ENCODE results near the gene KIRREL1. TPM values are rescaled to one million over a fixed set of nuclear protein-coding genes. Genes with fewer than 3 reads are reported as not detected.

The KIRREL1 gene
- total RNA-seq, 1 experiment from 2014 or later, result 101 TPM

DNA sequence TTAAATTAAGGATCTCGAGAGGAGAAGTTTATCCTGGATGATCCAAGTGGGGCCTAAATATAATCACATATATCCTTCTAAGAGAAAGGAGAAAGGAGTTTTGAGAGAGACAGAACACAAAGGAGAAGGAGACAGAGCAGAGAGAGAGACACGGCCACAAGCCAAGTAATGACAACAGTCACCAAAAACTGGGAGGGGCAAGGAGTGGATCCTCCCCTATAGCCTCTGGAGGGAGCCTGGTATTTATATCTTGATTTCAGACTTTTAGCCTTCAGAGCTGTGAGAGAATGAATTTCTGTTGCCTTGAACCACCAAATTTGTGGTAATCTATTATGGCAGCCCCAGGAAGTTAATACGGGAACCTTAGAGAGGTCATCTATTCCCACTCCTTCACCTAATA, 137.8 kb downstream of the KIRREL1 start:
- TF ChIP-seq, protein P1, sequence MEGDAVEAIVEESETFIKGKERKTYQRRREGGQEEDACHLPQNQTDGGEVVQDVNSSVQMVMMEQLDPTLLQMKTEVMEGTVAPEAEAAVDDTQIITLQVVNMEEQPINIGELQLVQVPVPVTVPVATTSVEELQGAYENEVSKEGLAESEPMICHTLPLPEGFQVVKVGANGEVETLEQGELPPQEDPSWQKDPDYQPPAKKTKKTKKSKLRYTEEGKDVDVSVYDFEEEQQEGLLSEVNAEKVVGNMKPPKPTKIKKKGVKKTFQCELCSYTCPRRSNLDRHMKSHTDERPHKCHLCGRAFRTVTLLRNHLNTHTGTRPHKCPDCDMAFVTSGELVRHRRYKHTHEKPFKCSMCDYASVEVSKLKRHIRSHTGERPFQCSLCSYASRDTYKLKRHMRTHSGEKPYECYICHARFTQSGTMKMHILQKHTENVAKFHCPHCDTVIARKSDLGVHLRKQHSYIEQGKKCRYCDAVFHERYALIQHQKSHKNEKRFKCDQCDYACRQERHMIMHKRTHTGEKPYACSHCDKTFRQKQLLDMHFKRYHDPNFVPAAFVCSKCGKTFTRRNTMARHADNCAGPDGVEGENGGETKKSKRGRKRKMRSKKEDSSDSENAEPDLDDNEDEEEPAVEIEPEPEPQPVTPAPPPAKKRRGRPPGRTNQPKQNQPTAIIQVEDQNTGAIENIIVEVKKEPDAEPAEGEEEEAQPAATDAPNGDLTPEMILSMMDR (IDR thresholded peaks at IDR 0.05; ENCODE audit: unreplicated experiment), result no peak
- H3K27me3 Mint-ChIP-seq (ENCODE audit: insufficient read depth, unreplicated experiment), result no peaks in the 10 kb centered on the region
- H3K4me3 Mint-ChIP-seq (ENCODE audit: unreplicated experiment), result no peak overlapping the region
- no peaks in the 10 kb centered on the region for H3K36me3 Mint-ChIP-seq (ENCODE audit: insufficient read depth, unreplicated experiment)
- H3K9me3 Mint-ChIP-seq (ENCODE audit: unreplicated experiment), result no peaks in the 10 kb centered on the region
- no TSS peak for BruUV-seq (replicated peaks)
- no peaks in the 10 kb centered on the region for H3K4me1 Mint-ChIP-seq (ENCODE audit: insufficient read depth, unreplicated experiment)
- H3K27ac Mint-ChIP-seq (ENCODE audit: low read depth, unreplicated experiment), result no peak overlapping the region
- ChIA-PET POLR2A (interaction anchor here (0.7 kb wide), 2 partner anchors 29 to 1722 kb away, joined by 4 to 5 read pairs; no protein-coding TSS in a partner anchor), CTCF (interaction anchor here (1.0 to 33.5 kb wide), 5 partner anchors 9 to 154 kb away, joined by 3 to 2587 read pairs (median 5); partner anchors contain the start of gene KIRREL1)
- DNase-seq (ENCODE audit: unreplicated experiment), result no peak
- intact Hi-C loops (cut with micrococcal nuclease), result no loop called here

DNA sequence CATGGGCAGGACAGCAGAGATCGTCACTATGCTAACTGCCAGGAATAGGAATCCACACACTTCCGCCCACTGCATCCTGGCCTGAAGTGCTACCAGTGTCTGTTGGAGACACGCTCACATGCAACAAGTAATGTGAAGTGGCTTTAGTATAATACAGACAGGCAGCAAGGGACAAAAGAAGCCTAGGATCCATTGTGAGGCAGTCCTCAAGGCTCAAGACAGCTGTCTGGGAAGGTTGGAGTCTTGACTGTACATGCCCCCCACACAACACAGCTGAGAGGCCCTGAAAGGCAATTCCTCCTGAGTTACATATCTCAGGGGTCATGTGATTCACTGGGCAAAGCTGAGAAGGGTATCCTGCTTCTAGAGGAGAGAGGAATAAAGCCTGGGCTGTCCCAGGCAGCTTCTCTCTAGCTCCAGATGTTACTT, 147.3 kb downstream of the KIRREL1 start:
- no peaks in the 10 kb centered on the region for H3K9me3 Mint-ChIP-seq (ENCODE audit: unreplicated experiment)
- TF ChIP-seq, protein P1 (IDR thresholded peaks at IDR 0.05; ENCODE audit: unreplicated experiment), result no peak
- H3K4me3 Mint-ChIP-seq (ENCODE audit: unreplicated experiment), result no peak overlapping the region
- no peak for DNase-seq (ENCODE audit: unreplicated experiment)
- no peak overlapping the region for H3K27ac Mint-ChIP-seq (ENCODE audit: low read depth, unreplicated experiment)
- POLR2A ChIA-PET, result interaction anchor here (0.6 kb wide), 1 partner anchor 122 kb away, joined by 3 read pairs; no protein-coding TSS in a partner anchor
- intact Hi-C loops (cut with micrococcal nuclease), result no loop called here
- H3K36me3 Mint-ChIP-seq (ENCODE audit: insufficient read depth, unreplicated experiment), result no peaks in the 10 kb centered on the region
- BruUV-seq (replicated peaks), result no TSS peak
- no peaks in the 10 kb centered on the region for H3K27me3 Mint-ChIP-seq (ENCODE audit: insufficient read depth, unreplicated experiment)
- peaks cover 9% of the 10 kb centered on the region for H3K4me1 Mint-ChIP-seq (ENCODE audit: insufficient read depth, unreplicated experiment)
- CTCF ChIA-PET, result interaction anchor here (0.7 to 6.3 kb wide), 9 partner anchors 9 to 460 kb away, joined by 3 to 40 read pairs (median 5); no protein-coding TSS in a partner anchor

DNA sequence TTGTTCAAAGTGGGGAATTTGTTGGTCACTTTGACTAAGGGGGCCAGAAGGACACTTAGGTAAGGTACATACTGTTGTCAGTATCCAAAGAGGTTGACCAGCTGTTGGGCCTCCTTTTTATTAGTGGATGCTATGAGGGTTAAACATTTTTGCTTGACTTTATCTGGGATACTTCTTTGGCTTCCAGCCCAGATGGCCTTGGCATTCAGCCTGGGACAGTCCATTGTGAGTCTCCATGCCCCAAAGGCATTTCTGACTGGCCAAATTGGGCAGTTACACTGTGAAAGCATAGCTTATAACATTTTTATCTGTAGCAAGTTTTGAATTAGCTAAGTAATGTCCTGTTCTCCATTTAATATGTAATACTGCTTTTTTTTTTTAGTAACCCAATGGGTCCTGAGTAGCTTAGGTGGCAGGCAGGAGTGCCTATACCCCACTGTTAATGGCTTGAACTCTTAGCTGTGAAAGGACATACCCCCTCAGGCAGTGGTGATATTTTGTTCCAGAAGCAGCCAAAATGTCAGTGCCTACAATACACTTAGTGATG, 151.8 kb downstream of the KIRREL1 start:
- intact Hi-C loops (cut with micrococcal nuclease), result no loop called here
- TF ChIP-seq, protein P1 (IDR thresholded peaks at IDR 0.05; ENCODE audit: unreplicated experiment), result no peak
- Mint-ChIP-seq H3K4me3 (ENCODE audit: unreplicated experiment) (no peak overlapping the region), H3K4me1 (ENCODE audit: insufficient read depth, unreplicated experiment) (peaks cover 44% of the 10 kb centered on the region), H3K27ac (ENCODE audit: low read depth, unreplicated experiment) (peak overlapping the region; percentile 21), H3K36me3 (ENCODE audit: insufficient read depth, unreplicated experiment) (no peaks in the 10 kb centered on the region), H3K9me3 (ENCODE audit: unreplicated experiment) (no peaks in the 10 kb centered on the region), H3K27me3 (ENCODE audit: insufficient read depth, unreplicated experiment) (no peaks in the 10 kb centered on the region)
- CTCF ChIA-PET, result interaction anchor here (0.5 to 6.3 kb wide), 21 partner anchors 10 to 1886 kb away, joined by 3 to 40 read pairs (median 4); no protein-coding TSS in a partner anchor
- no TSS peak for BruUV-seq (replicated peaks)
- peak; percentile 98 for DNase-seq (ENCODE audit: unreplicated experiment)
- POLR2A ChIA-PET, result interaction anchor here (0.6 to 1.3 kb wide), 7 partner anchors 11 to 855 kb away, joined by 3 to 6 read pairs (median 3); partner anchors contain the start of gene CD1D

DNA sequence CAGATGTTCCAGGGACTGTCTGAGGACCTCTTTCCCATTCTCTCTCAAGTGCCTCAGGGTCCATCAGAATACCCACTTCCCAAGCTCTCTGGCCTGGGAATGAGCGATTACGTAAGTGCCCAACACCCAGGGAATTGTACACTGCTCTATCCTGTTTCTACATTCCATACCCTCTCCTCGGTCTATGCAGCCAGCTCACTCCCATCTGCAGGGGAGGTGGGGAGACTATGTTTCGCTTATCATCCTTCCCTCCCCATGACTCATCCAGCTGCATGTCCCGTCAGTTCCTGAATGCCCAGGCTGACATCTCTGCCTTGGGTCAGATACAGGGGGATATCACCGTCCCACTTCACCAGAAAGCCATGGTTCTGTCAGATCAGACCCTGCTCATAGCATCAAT, 152.7 kb downstream of the KIRREL1 start:
- Mint-ChIP-seq H3K27ac (ENCODE audit: low read depth, unreplicated experiment) (peak overlapping the region; percentile 74), H3K4me3 (ENCODE audit: unreplicated experiment) (peak overlapping the region; percentile 4), H3K4me1 (ENCODE audit: insufficient read depth, unreplicated experiment) (peaks cover 46% of the 10 kb centered on the region), H3K9me3 (ENCODE audit: unreplicated experiment) (no peaks in the 10 kb centered on the region), H3K36me3 (ENCODE audit: insufficient read depth, unreplicated experiment) (no peaks in the 10 kb centered on the region), H3K27me3 (ENCODE audit: insufficient read depth, unreplicated experiment) (no peaks in the 10 kb centered on the region)
- ChIA-PET CTCF (interaction anchor here (0.5 to 6.3 kb wide), 16 partner anchors 9 to 926 kb away, joined by 3 to 40 read pairs (median 4); no protein-coding TSS in a partner anchor), POLR2A (interaction anchor here (0.7 to 2.4 kb wide), 7 partner anchors 10 to 863 kb away, joined by 3 to 6 read pairs (median 3); partner anchors contain the start of genes CD1D and IFI16)
- peak; percentile 96 for DNase-seq (ENCODE audit: unreplicated experiment)
- intact Hi-C loops (cut with micrococcal nuclease), result no loop called here
- TF ChIP-seq, protein P1 (IDR thresholded peaks at IDR 0.05; ENCODE audit: unreplicated experiment), result no peak
- BruUV-seq (replicated peaks), result no TSS peak
